ENCODE data around the gene ZEB2.
A peak's percentile ranks its signal among the peaks of the same experiment; 100 is the strongest.

Gene ZEB2

DNA sequence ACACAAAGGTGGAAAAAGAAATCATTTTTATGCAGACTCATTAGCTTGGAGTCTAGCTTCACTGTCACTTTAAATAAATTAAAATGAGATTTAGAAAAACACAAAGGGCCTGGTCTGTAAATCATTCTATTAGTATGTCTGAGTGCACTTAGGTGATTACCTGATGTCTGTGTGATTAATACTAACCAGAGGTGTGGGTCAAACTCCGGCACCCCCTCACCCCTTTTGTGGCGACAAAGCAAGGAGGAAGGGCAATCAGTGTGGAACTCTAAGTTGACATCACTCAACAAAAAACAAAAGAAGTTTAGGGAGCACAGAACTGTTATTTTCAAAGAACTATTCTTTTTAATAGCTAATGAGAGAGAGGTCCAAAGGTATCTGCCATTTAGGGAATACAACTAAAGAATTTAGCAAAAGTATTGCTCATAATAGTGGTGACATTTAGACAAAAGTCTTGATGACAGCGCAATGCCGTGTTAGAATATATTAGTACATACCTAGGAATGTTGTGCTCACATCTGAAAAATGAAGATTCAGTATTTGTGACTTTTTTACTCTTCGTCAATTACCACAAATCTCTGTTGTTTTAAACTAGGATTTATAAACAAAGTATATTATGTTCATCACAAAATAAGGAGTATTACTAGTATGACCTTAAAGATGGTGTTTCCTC is 66.3 kb downstream of the ZEB2 start:
- peak; percentile 60 for DNase-seq (ENCODE audit: low read depth)
- H3K4me3 ChIP-seq (ENCODE audit: low read length): no peak overlapping the region
- TF ChIP-seq, protein P1, sequence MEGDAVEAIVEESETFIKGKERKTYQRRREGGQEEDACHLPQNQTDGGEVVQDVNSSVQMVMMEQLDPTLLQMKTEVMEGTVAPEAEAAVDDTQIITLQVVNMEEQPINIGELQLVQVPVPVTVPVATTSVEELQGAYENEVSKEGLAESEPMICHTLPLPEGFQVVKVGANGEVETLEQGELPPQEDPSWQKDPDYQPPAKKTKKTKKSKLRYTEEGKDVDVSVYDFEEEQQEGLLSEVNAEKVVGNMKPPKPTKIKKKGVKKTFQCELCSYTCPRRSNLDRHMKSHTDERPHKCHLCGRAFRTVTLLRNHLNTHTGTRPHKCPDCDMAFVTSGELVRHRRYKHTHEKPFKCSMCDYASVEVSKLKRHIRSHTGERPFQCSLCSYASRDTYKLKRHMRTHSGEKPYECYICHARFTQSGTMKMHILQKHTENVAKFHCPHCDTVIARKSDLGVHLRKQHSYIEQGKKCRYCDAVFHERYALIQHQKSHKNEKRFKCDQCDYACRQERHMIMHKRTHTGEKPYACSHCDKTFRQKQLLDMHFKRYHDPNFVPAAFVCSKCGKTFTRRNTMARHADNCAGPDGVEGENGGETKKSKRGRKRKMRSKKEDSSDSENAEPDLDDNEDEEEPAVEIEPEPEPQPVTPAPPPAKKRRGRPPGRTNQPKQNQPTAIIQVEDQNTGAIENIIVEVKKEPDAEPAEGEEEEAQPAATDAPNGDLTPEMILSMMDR (conservative IDR thresholded peaks at IDR 0.05; ENCODE audit: low read length): no peak

DNA sequence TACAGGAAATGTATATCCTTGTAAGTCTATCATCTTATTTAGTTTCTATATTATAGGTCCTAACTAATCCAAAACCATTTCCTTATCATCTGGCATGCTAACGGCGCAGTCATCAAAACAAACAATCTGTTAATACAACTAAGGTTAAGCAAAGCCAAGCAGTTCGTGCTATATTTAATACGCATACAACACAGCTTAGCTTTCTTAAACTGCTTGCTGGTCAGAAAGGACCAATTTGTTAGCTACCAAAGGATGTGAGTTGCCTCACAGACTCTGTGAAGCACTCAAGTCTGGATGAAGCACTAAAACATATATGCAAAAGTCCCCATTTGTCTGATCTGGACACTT is 67.0 kb downstream of the ZEB2 start:
- peak overlapping the region; percentile 37 for H3K4me3 ChIP-seq (ENCODE audit: low read length)
- TF ChIP-seq, protein P1 (conservative IDR thresholded peaks at IDR 0.05; ENCODE audit: low read length): no peak
- peak; percentile 48 for DNase-seq (ENCODE audit: low read depth)

GRCh38 chr2:144452169-144452988 is 67.5 kb downstream of the ZEB2 start:
- DNase-seq (ENCODE audit: low read depth): peak; percentile 48
- peak overlapping the region; percentile 37 for H3K4me3 ChIP-seq (ENCODE audit: low read length)
- TF ChIP-seq, protein P1 (conservative IDR thresholded peaks at IDR 0.05; ENCODE audit: low read length): peak; percentile 44

GRCh38 chr2:144451443-144451842 is 68.5 kb downstream of the ZEB2 start:
- DNase-seq (ENCODE audit: low read depth): no peak
- TF ChIP-seq, protein P1 (conservative IDR thresholded peaks at IDR 0.05; ENCODE audit: low read length): no peak

DNA sequence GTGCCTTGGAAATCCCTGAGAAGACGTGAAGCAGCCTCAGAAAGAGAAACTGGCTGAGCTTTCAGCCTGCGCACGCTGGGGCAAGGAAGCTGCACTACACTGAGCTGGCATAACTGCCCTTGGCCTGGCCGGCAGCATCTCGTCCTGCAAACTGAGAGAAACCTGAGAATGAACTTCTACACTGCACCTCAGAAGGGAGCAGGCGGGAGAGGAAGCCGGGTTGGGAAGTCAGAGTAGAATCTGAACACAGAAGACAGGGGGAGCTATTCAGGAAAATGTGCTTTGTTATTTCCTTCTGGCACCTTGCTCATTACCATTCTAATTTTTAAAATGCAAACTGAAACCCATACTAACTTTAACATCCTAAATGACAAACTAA is 70.9 kb downstream of the ZEB2 start:
- H3K4me3 ChIP-seq (ENCODE audit: low read length): peak overlapping the region; percentile 1
- DNase-seq (ENCODE audit: low read depth): peak; percentile 33
- TF ChIP-seq, protein P1 (conservative IDR thresholded peaks at IDR 0.05; ENCODE audit: low read length): peak; percentile 61

More at GRCh38 chr2:144451443-144451842, 68.5 kb downstream of the ZEB2 start:
- H3K4me3 ChIP-seq (ENCODE audit: low read length): no peak overlapping the region

- no peak for DNase-seq (ENCODE audit: low read depth)
- TF ChIP-seq, protein P1 (conservative IDR thresholded peaks at IDR 0.05; ENCODE audit: low read length): no peak
Observed at GRCh38 chr2:144448389-144449027, 71.4 kb downstream of the ZEB2 start.

More at GRCh38 chr2:144448389-144449027, 71.4 kb downstream of the ZEB2 start:
- peak overlapping the region; percentile 1; the same call in 1 of the 2 replicates for H3K4me3 ChIP-seq (ENCODE audit: low read length)

Data from AG10803 (cell line).